ENCODE measurements around the gene PPM1G. TPM values are rescaled to one million over a fixed set of nuclear protein-coding genes. Genes with fewer than 3 reads are reported as not detected.

Gene PPM1G
- total RNA-seq, 1 experiment from 2014 or later, result 117 TPM

Other genes starting within 250 kb of the PPM1G start
- gene ATRAID, start 197.6 kb downstream of the PPM1G start, total RNA-seq (2014; rRNA removed), result 180 and 193 TPM in 2 replicates
- 39.6 and 54.5 TPM in 2 replicates for gene SLC5A6, start 197.3 kb downstream of the PPM1G start, total RNA-seq (2014; rRNA removed)
- gene CAD, start 192.2 kb downstream of the PPM1G start, total RNA-seq (2014; rRNA removed), result 42.7 and 44.5 TPM in 2 replicates
- gene SLC30A3, start 146.5 kb downstream of the PPM1G start, total RNA-seq (2014; rRNA removed), result 0.63 TPM in 1 of 2 replicates, not detected in the other
- gene DNAJC5G, start 134.2 kb downstream of the PPM1G start, total RNA-seq (2014; rRNA removed), result not detected in 2 replicates
- 0.11 TPM in 1 of 2 replicates, not detected in the other for gene TRIM54, start 127.2 kb downstream of the PPM1G start, total RNA-seq (2014; rRNA removed)
- gene UCN, start 101.1 kb downstream of the PPM1G start, total RNA-seq (2014; rRNA removed), result 1.2 and 2.2 TPM in 2 replicates
- 81.4 and 113 TPM in 2 replicates for gene MPV17, start 86.5 kb downstream of the PPM1G start, total RNA-seq (2014; rRNA removed)
- gene GTF3C2, start 52.8 kb downstream of the PPM1G start, total RNA-seq (2014; rRNA removed), result 42.3 and 43.5 TPM in 2 replicates
- 33.4 and 40.1 TPM in 2 replicates for gene EIF2B4, start 39.3 kb downstream of the PPM1G start, total RNA-seq (2014; rRNA removed)
- gene SNX17, start 39.0 kb downstream of the PPM1G start, total RNA-seq (2014; rRNA removed), result 176 and 181 TPM in 2 replicates
- gene ZNF513, start 28.9 kb downstream of the PPM1G start, total RNA-seq (2014; rRNA removed), result 12.7 and 16.5 TPM in 2 replicates
- gene NRBP1, start 19.0 kb upstream of the PPM1G start, total RNA-seq (2014; rRNA removed), result 130 and 140 TPM in 2 replicates
- gene KRTCAP3, start 32.8 kb upstream of the PPM1G start, total RNA-seq (2014; rRNA removed), result 0.46 TPM in 1 of 2 replicates, not detected in the other
- 5.7 and 7.4 TPM in 2 replicates for gene IFT172, start 80.2 kb upstream of the PPM1G start, total RNA-seq (2014; rRNA removed)
- gene FNDC4, start 85.6 kb upstream of the PPM1G start, total RNA-seq (2014; rRNA removed), result 25.9 and 29.0 TPM in 2 replicates
- 0.11 and 0.32 TPM in 2 replicates for gene GCKR, start 87.2 kb upstream of the PPM1G start, total RNA-seq (2014; rRNA removed)
- gene ZNF512, start 173.5 kb upstream of the PPM1G start, total RNA-seq (2014; rRNA removed), result 36.0 and 41.6 TPM in 2 replicates
- gene CCDC121, start 219.4 kb upstream of the PPM1G start, total RNA-seq (2014; rRNA removed), result 2.2 and 2.9 TPM in 2 replicates
- 46.9 and 52.0 TPM in 2 replicates for gene GPN1, start 219.5 kb upstream of the PPM1G start, total RNA-seq (2014; rRNA removed)

Measured in LHCN-M2 (cell line).